MM.1S (cell line): ENCODE data around the gene SNX33.

ENCODE experiments used
- DNase-seq: peaks from one replicate; pipeline ENCODE4 v3.0.0-alpha.2; 2015
- H2AFZ ChIP-seq: fragments of 300-600 bp; sonication (generic); 2 replicates; pipeline ENCODE4 v1.6.0; 2016; ENCODE audit warnings: antibody characterized with exemption, low read length
- H3F3A ChIP-seq: fragments of 300-600 bp; sonication (generic); 2 replicates; pipeline ENCODE4 v1.6.1; 2016; ENCODE audit warnings: mild to moderate bottlenecking, antibody characterized with exemption, low read length, moderate library complexity, mixed read lengths; ENCODE audit not compliant: insufficient read depth
- H3K27ac ChIP-seq: fragments of 300-600 bp; sonication (generic); 2 replicates; pipeline ENCODE4 v1.5.1; 2016; ENCODE audit warnings: mild to moderate bottlenecking, low read length
- H3K27me3 ChIP-seq: fragments of 300-600 bp; sonication (generic); replicated peaks from 2 replicates; pipeline ENCODE4 v1.6.0; 2016; ENCODE audit warnings: low read length; ENCODE audit not compliant: insufficient read depth
- H3K36me3 ChIP-seq: fragments of 300-600 bp; sonication (generic); replicated peaks from 2 replicates; pipeline ENCODE4 v1.6.1; 2016; ENCODE audit warnings: mild to moderate bottlenecking, low read length, mixed read lengths; ENCODE audit not compliant: insufficient read depth
- H3K4me1 ChIP-seq: fragments of 300-600 bp; sonication (generic); 2 replicates; pipeline ENCODE4 v1.6.1; 2016; ENCODE audit warnings: low read length, mixed read lengths
- H3K4me2 ChIP-seq: fragments of 300-600 bp; sonication (generic); 2 replicates; pipeline ENCODE4 v1.6.0; 2016; ENCODE audit warnings: low read depth, low read length
- H3K4me3 ChIP-seq: fragments of 300-600 bp; sonication (generic); 2 replicates; pipeline ENCODE4 v1.5.1; 2016; ENCODE audit warnings: low read length, mixed read lengths
- H3K79me2 ChIP-seq: fragments of 300-600 bp; sonication (generic); 2 replicates; pipeline ENCODE4 v1.6.1; 2016; ENCODE audit warnings: mixed run types, low read length, mixed read lengths
- H3K9ac ChIP-seq: fragments of 300-600 bp; sonication (generic); 2 replicates; pipeline ENCODE4 v1.6.1; 2016; ENCODE audit warnings: low read length, mixed read lengths
- H3K9me2 ChIP-seq: fragments of 300-600 bp; sonication (generic); replicated peaks from 2 replicates; pipeline ENCODE4 v1.6.1; 2016; ENCODE audit warnings: mild to moderate bottlenecking, low read length, mixed read lengths; ENCODE audit not compliant: insufficient read depth
- H3K9me3 ChIP-seq: fragments of 300-600 bp; sonication (generic); replicated peaks from 2 replicates; pipeline ENCODE4 v1.6.1; 2016; ENCODE audit warnings: mild to moderate bottlenecking, low read length, mixed read lengths; ENCODE audit not compliant: insufficient read depth
- H4K20me1 ChIP-seq: fragments of 300-600 bp; sonication (generic); 2 replicates; pipeline ENCODE4 v1.6.1; 2016; ENCODE audit warnings: mild to moderate bottlenecking, low read length, moderate library complexity, mixed read lengths; ENCODE audit not compliant: insufficient read depth
- CTCF ChIP-seq: fragments of 300-600 bp; sonication (generic); IDR thresholded peaks from 2 replicates; pipeline ENCODE4 v1.5.1; 2016; ENCODE audit warnings: antibody characterized with exemption, low read length, mixed read lengths
- EZH2 ChIP-seq: fragments of 300-600 bp; sonication (generic); optimal IDR thresholded peaks from 2 replicates; pipeline ENCODE3; 2017; ENCODE audit warnings: low read depth, mild to moderate bottlenecking, antibody characterized with exemption, low read length, mixed read lengths
- EZH2phosphoT487 ChIP-seq: fragments of 300-600 bp; sonication (generic); IDR thresholded peaks from 2 replicates; pipeline ENCODE4 v1.6.1; 2018; ENCODE audit warnings: antibody characterized with exemption, low read length

Gene SNX33

GRCh38 chr15:75647370-75648155 lies at the start of gene SNX33:
Gene SNX33, plus strand, starts transcription at chr15:75647912. Its CDS starts 1,191 bp downstream, at chr15:75649103.
- Histone ChIP-seq H3K9me3 (no peaks in the 10 kb centered on the region), H3K4me3 (peak within 1 kb of the TSS; percentile 87), H3K9me2 (no peaks in the 10 kb centered on the region), H3K9ac (peak within 1 kb of the TSS; percentile 39; the same call in 1 of the 2 replicates), H3K4me1 (no peaks in the 10 kb centered on the region), H3K79me2 (no peaks in the 10 kb centered on the region), H3K27ac (no peak within 1 kb of the TSS), H3K27me3 (peaks cover 33% of the 10 kb centered on the region), H2AFZ (peak within 1 kb of the TSS; percentile 96), H4K20me1 (no peaks in the 10 kb centered on the region), H3K4me2 (peak within 1 kb of the TSS; percentile 93), H3K36me3 (no peaks in the 10 kb centered on the region), H3F3A (no peaks in the 10 kb centered on the region)
- DNase-seq, result peak; percentile 25
- TF ChIP-seq CTCF, result peak; percentile 50
- no peak for TF ChIP-seq EZH2

- Histone ChIP-seq H3K4me3 (no peak overlapping the region), H2AFZ (no peak overlapping the region), H3K27ac (no peak overlapping the region), H3K79me2 (no peaks in the 10 kb centered on the region), H3K9me2 (no peaks in the 10 kb centered on the region), H4K20me1 (no peaks in the 10 kb centered on the region), H3K4me2 (no peak overlapping the region), H3F3A (no peaks in the 10 kb centered on the region; the same call in 1 of the 2 replicates), H3K27me3 (no peaks in the 10 kb centered on the region), H3K9ac (no peak overlapping the region), H3K4me1 (no peaks in the 10 kb centered on the region), H3K9me3 (no peaks in the 10 kb centered on the region), H3K36me3 (no peaks in the 10 kb centered on the region)
- no peak for DNase-seq
- TF ChIP-seq EZH2, result no peak
- no peak for TF ChIP-seq EZH2phosphoT487
- no peak for TF ChIP-seq CTCF
Observed at GRCh38 chr15:75598361-75598760, 49.4 kb upstream of the SNX33 start.

GRCh38 chr15:75599401-75599800 lies 48.3 kb upstream of the SNX33 start:
- Histone ChIP-seq H3F3A (no peaks in the 10 kb centered on the region; the same call in 1 of the 2 replicates), H3K4me3 (no peak overlapping the region), H3K79me2 (no peaks in the 10 kb centered on the region), H3K4me1 (no peaks in the 10 kb centered on the region), H3K27ac (no peak overlapping the region), H3K27me3 (no peaks in the 10 kb centered on the region), H3K9me2 (no peaks in the 10 kb centered on the region), H3K9ac (no peak overlapping the region), H3K4me2 (no peak overlapping the region), H2AFZ (no peak overlapping the region), H3K9me3 (no peaks in the 10 kb centered on the region), H3K36me3 (no peaks in the 10 kb centered on the region), H4K20me1 (no peaks in the 10 kb centered on the region)
- DNase-seq, result no peak
- TF ChIP-seq EZH2, result no peak
- TF ChIP-seq CTCF, result no peak
- TF ChIP-seq EZH2phosphoT487, result no peak
